ENCODE results near the gene LYZL1. TPM values are rescaled to one million over a fixed set of nuclear protein-coding genes. Genes with fewer than 3 reads are reported as not detected.
"Not testable (repeated sequence)": the region's sequence is repeated elsewhere in the genome, so short reads cannot be mapped to it uniquely, and the experiment has no call there.

LYZL1 gene
- total RNA-seq (2021) = not detected in 2 replicates
- long read RNA-seq = 0 reads

- not testable (repeated sequence) for H3K14ac ChIP-seq (ENCODE audit: insufficient read depth, low read length); H3K9ac ChIP-seq (ENCODE audit: extremely low read depth, insufficient read length, low read length); H2BK20ac ChIP-seq (ENCODE audit: low read depth, low read length, poor library complexity, severe bottlenecking); H3K56ac ChIP-seq (ENCODE audit: insufficient read length, low read depth, low read length); H2BK15ac ChIP-seq (ENCODE audit: low read depth, low read length); H2BK12ac ChIP-seq (ENCODE audit: insufficient read length, low read depth, low read length); H3K79me1 ChIP-seq (ENCODE audit: insufficient read depth, low read depth, low read length, poor library complexity, severe bottlenecking); H2BK120ac ChIP-seq (ENCODE audit: low read depth, low read length, poor library complexity, severe bottlenecking); H3T11ph ChIP-seq (ENCODE audit: low read length); H3K23ac ChIP-seq (ENCODE audit: insufficient read length, low read depth, low read length); H3K36me3 Mint-ChIP-seq (ENCODE audit: insufficient read depth in 1 of 3, low read depth in 3 of 3); H3K4me1 ChIP-seq (ENCODE audit: insufficient read depth, low read length); H3K4me2 ChIP-seq (ENCODE audit: insufficient read depth, insufficient read length, low read length); H2AFZ ChIP-seq (ENCODE audit: low read length); H3K79me2 ChIP-seq (ENCODE audit: insufficient read depth, low read length); H3K4me3 Mint-ChIP-seq; H3K27me3 ChIP-seq (ENCODE audit: insufficient read depth, low read length); DNase-seq; H4K5ac ChIP-seq (ENCODE audit: insufficient read length, low read depth, low read length); H3K18ac ChIP-seq (ENCODE audit: insufficient read length, low read depth, low read length); H4K20me1 ChIP-seq (ENCODE audit: control insufficient read depth, insufficient read depth, insufficient read length); H3K9me3 ChIP-seq (ENCODE audit: control insufficient read depth, low read depth, low read length); H4K91ac ChIP-seq (ENCODE audit: insufficient read length, low read depth, low read length); H2AK5ac ChIP-seq (ENCODE audit: insufficient read length, low read length); H4K8ac ChIP-seq (replicated peaks; ENCODE audit: insufficient read length, low read depth, low read length); H3K9me3 Mint-ChIP-seq; H2BK5ac ChIP-seq (ENCODE audit: insufficient read length, low read length); H3K27ac ChIP-seq (ENCODE audit: insufficient read length, low read depth, low read length); H3K23me2 ChIP-seq (ENCODE audit: insufficient read length, low read depth, low read length, poor library complexity, severe bottlenecking); H3K4ac ChIP-seq (ENCODE audit: low read depth, low read length); H3K27me3 Mint-ChIP-seq (ENCODE audit: low read depth); H3K4me1 Mint-ChIP-seq
- H3K27ac Mint-ChIP-seq = peak within 1 kb of the TSS in 1 of 3 experiments; percentile 65; a peak in 1 of 7 replicates
- WGBS (ENCODE audit: extremely low coverage, insufficient read length, low lambda C conversion rate) = no CpG with 5 or more reads among the region's 6 CpGs
Measured at GRCh38 chr10:29288906-29289305, at the start of gene LYZL1. Gene LYZL1, plus strand, starts transcription at chr10:29289070. Its CDS starts 2,798 bp downstream, at chr10:29291868.

All from H9 (cell line).